GM12878 (cell line): ENCODE measurements around the gene APEX1. TPM values are rescaled to one million over a fixed set of nuclear protein-coding genes. Genes with fewer than 3 reads are reported as not detected.

Experiments used
- ATAC-seq: fragments of 200-7000 bp; cut with Tn5 transposase; 3 replicates; pipeline ENCODE4 v1.9.1; 2020; ENCODE audit warnings: mild to moderate bottlenecking, moderate library complexity
- BruUV-seq: library from RNA; stranded (reverse); fragments of 400-500 nt; replicated peaks from 2 replicates; lab custom pipeline; 2021; lab: Mats Ljungman, UMichigan
- CTCF ChIA-PET: fragments of 300-600 bp; sonication (Branson Sonifier 250); formaldehyde crosslinking; extraction: SDS; loops from one replicate; lab custom pipeline; 2021; ENCODE audit warnings: inconsistent platforms; lab: Yijun Ruan, JAX
- POLR2A ChIA-PET: fragments of 350-600 bp; formaldehyde crosslinking; extraction: SDS; loops from one replicate; lab custom pipeline; 2021; ENCODE audit warnings: inconsistent platforms; lab: Charles Lee
- RAD21 ChIA-PET: fragments of 300-600 bp; sonication (Branson Sonifier 250); formaldehyde crosslinking; loops from one replicate; lab custom pipeline; 2023; ENCODE audit warnings: antibody characterized with exemption; ENCODE audit not compliant: unreplicated experiment; lab: Charles Lee
- SMC1A ChIA-PET: fragments of 300-600 bp; sonication (Branson Sonifier 250); formaldehyde crosslinking; loops from one replicate; lab custom pipeline; 2023; ENCODE audit not compliant: unreplicated experiment, uncharacterized antibody; lab: Charles Lee
- DNase-seq: peaks from one replicate; pipeline ENCODE4 v3.0.0-alpha.2; 2011; ENCODE audit warnings: low read depth, low spot score
- FAIRE-seq: peaks from 3 replicates; lab custom pipeline; 2011; peaks lifted over from hg19 to GRCh38; lab: Jason Lieb, UNC
- H2AFZ ChIP-seq: 2 replicates; pipeline ENCODE4 v1.6.0; 2011; ENCODE audit warnings: low read depth, low read length, control low read depth; ENCODE audit not compliant: control insufficient read depth
- H3K27ac ChIP-seq: 2 replicates; pipeline ENCODE4 v1.5.1; 2011; ENCODE audit warnings: control low read depth; ENCODE audit not compliant: control insufficient read depth, insufficient read depth
- H3K27me3 ChIP-seq, 2 experiments: replicated peaks in 1 of 2; 2 replicates each; pipeline versions ENCODE4 v1.6.0 to v1.6.1; 2011; ENCODE audit warnings: low read length in 1 of 2; ENCODE audit not compliant: control insufficient read depth in 2 of 2, insufficient read depth in 2 of 2
- H3K36me3 ChIP-seq, 2 experiments: 2 replicates each; pipeline ENCODE4 v1.5.1; 2011; ENCODE audit warnings: low read length in 1 of 2; ENCODE audit not compliant: control insufficient read depth in 2 of 2, insufficient read depth in 2 of 2
- H3K4me1 ChIP-seq: 2 replicates; pipeline ENCODE4 v1.6.1; 2011; ENCODE audit warnings: mild to moderate bottlenecking, low read length, moderate library complexity, mixed read lengths; ENCODE audit not compliant: control insufficient read depth, insufficient read depth
- H3K4me2 ChIP-seq: 2 replicates; pipeline ENCODE4 v1.6.0; 2011; ENCODE audit warnings: control low read depth; ENCODE audit not compliant: control insufficient read depth, insufficient read depth
- H3K4me3 ChIP-seq: fragments of 200-600 bp; sonication (generic); 2 replicates; pipeline ENCODE4 v1.5.1; 2016
- H3K79me2 ChIP-seq: 2 replicates; pipeline ENCODE4 v1.6.0; 2011; ENCODE audit warnings: low read length; ENCODE audit not compliant: control insufficient read depth, insufficient read depth
- H3K9ac ChIP-seq: 2 replicates; pipeline ENCODE4 v1.8.0; 2011; ENCODE audit warnings: low read length, control low read depth, mixed read lengths; ENCODE audit not compliant: control insufficient read depth, insufficient read depth
- H3K9me3 ChIP-seq: replicated peaks from 3 replicates; pipeline ENCODE4 v1.5.1; 2011; ENCODE audit warnings: mild to moderate bottlenecking, low read length; ENCODE audit not compliant: control insufficient read depth, insufficient read depth
- H4K20me1 ChIP-seq: 2 replicates; pipeline ENCODE4 v1.6.0; 2011; ENCODE audit not compliant: control insufficient read depth, insufficient read depth
- BACH1 ChIP-seq: fragments of 450-650 bp; IDR thresholded peaks from 2 replicates; pipeline ENCODE4 v1.6.1; 2017; ENCODE audit warnings: mild to moderate bottlenecking, borderline replicate concordance
- CBX3 ChIP-seq: fragments of 200-600 bp; sonication (generic); IDR thresholded peaks from 2 replicates; pipeline ENCODE4 v1.6.1; 2016; ENCODE audit warnings: low read depth, borderline replicate concordance
- CHD4 ChIP-seq: fragments of 200-600 bp; sonication (generic); IDR thresholded peaks from 2 replicates; pipeline ENCODE4 v1.6.1; 2016; ENCODE audit warnings: mild to moderate bottlenecking
- CTCF ChIP-seq, 3 experiments: IDR thresholded peaks in 2 of 3; conservative IDR thresholded peaks in 1 of 3; 2 replicates each; pipeline ENCODE4 v1.5.1; 2011; ENCODE audit warnings: low read depth in 3 of 3, low read length in 3 of 3, mild to moderate bottlenecking in 3 of 3, control low read depth in 2 of 3, moderate library complexity in 2 of 3, inconsistent platforms in 1 of 3, mixed read lengths in 1 of 3; ENCODE audit not compliant: control insufficient read depth in 2 of 3, insufficient read depth in 1 of 3; ENCODE audit errors: extremely low read depth in 1 of 3
- HDAC2 ChIP-seq: fragments of 200-600 bp; sonication (generic); IDR thresholded peaks from 2 replicates; pipeline ENCODE4 v1.6.1; 2017
- JUND ChIP-seq: IDR thresholded peaks from 2 replicates; pipeline ENCODE4 v1.6.1; 2012; ENCODE audit warnings: low read depth, mild to moderate bottlenecking, low read length, improper control_type of control experiment, moderate library complexity
- MTA3 ChIP-seq: IDR thresholded peaks from 2 replicates; pipeline ENCODE4 v1.6.1; 2012; ENCODE audit warnings: low read length, inconsistent platforms, borderline replicate concordance
- MYB ChIP-seq: fragments of 150-350 bp; IDR thresholded peaks from 2 replicates; pipeline ENCODE4 v1.6.1; 2014; ENCODE audit warnings: mild to moderate bottlenecking, low read depth, low read length, borderline replicate concordance
- NBN ChIP-seq: fragments of 450-650 bp; IDR thresholded peaks from 2 replicates; pipeline ENCODE4 v1.6.1; 2016
- PAX8 ChIP-seq: fragments of 450-650 bp; IDR thresholded peaks from 2 replicates; pipeline ENCODE4 v1.6.1; 2017; ENCODE audit warnings: mild to moderate bottlenecking, moderate library complexity
- POLR2A ChIP-seq: IDR thresholded peaks from 2 replicates; pipeline ENCODE4 v1.6.1; 2011; ENCODE audit warnings: low read depth, mild to moderate bottlenecking, low read length
- POLR2AphosphoS2 ChIP-seq: IDR thresholded peaks from 2 replicates; pipeline ENCODE4 v1.6.1; 2011; ENCODE audit warnings: low read depth, mild to moderate bottlenecking, low read length, improper control_type of control experiment, moderate library complexity
- RAD51 ChIP-seq: fragments of 450-650 bp; IDR thresholded peaks from 2 replicates; pipeline ENCODE4 v1.6.1; 2016; ENCODE audit warnings: moderate library complexity, mild to moderate bottlenecking, inconsistent platforms
- RELA ChIP-seq: fragments of 450-650 bp; IDR thresholded peaks from 2 replicates; pipeline ENCODE4 v1.8.0; 2014; ENCODE audit warnings: borderline replicate concordance; ENCODE audit not compliant: partially characterized antibody
- RUNX3 ChIP-seq: IDR thresholded peaks from 2 replicates; pipeline ENCODE4 v1.6.1; 2012; ENCODE audit warnings: low read length, inconsistent platforms
- YY1 ChIP-seq: IDR thresholded peaks from 2 replicates; pipeline ENCODE4 v1.6.1; 2011; ENCODE audit warnings: low read depth, mild to moderate bottlenecking, low read length
- ZBED1 ChIP-seq: IDR thresholded peaks from 2 replicates; pipeline ENCODE4 v1.6.1; 2016; ENCODE audit warnings: borderline replicate concordance
- WGBS: methylation state at CpG from one replicate; pipeline ENCODE4 v1.1.6; 2016; ENCODE audit warnings: low lambda C conversion rate; ENCODE audit not compliant: insufficient replicate concordance, insufficient coverage; ENCODE audit errors: missing lambda C conversion rate; 5-methylcytosine and 5-hydroxymethylcytosine counted together
- in situ Hi-C: fragments of 300-500 bp; cut with MboI; formaldehyde crosslinking; loops from 9 replicates; pipeline ENCODE4 v1.14.3; 2018; ENCODE audit warnings: mixed read lengths
- intact Hi-C: fragments of 100-400 bp; cut with micrococcal nuclease; formaldehyde crosslinking; loops from one replicate; pipeline ENCODE4 v1.14.2; 2022; ENCODE audit not compliant: unreplicated experiment
- polyA plus RNA-seq, 11 experiments: library from polyadenylated mRNA; depleted of rRNA in 4 of 11; unstranded in 6 of 11; stranded (reverse) in 5 of 11; fragments of >200 nt; fragmentation: Nextera tagmentation in 4 of 11; fragmentation: Illumina TruSeq in 1 of 11; extraction: Ambion mirVana in 4 of 11; extraction: Trizol in 1 of 11; gene quantifications; 1 replicate in 1 of 11; 2 replicates in 10 of 11; pipeline versions ENCODE4 v1.2.1 to v1.2.3, GENCODE V29; 2011 to 2016; ENCODE audit warnings: inconsistent platforms in 2 of 11, missing spikeins in 2 of 11, low read depth in 1 of 11
- total RNA-seq, 4 experiments: library from RNA; depleted of rRNA in 3 of 4; stranded (reverse); fragments of >200 nt in 3 of 4; fragmentation: Illumina TruSeq in 1 of 4; extraction: Trizol in 1 of 4; gene quantifications; 2 replicates each; pipeline versions ENCODE4 v1.2.1 to v1.2.3, GENCODE V29; 2013 to 2021
- TF ChIP-seq, protein P1 (sequence below): fragments of 450-650 bp; IDR thresholded peaks from 2 replicates; pipeline ENCODE4 v1.6.1; 2016; ENCODE audit warnings: mild to moderate bottlenecking

APEX1 gene
- total and polyA plus RNA-seq, 10 of the 15 experiments (the other 5 are each of a cell fraction or from before 2014, with no cell fraction given) = 115 to 407 (median 300) TPM

DNA sequence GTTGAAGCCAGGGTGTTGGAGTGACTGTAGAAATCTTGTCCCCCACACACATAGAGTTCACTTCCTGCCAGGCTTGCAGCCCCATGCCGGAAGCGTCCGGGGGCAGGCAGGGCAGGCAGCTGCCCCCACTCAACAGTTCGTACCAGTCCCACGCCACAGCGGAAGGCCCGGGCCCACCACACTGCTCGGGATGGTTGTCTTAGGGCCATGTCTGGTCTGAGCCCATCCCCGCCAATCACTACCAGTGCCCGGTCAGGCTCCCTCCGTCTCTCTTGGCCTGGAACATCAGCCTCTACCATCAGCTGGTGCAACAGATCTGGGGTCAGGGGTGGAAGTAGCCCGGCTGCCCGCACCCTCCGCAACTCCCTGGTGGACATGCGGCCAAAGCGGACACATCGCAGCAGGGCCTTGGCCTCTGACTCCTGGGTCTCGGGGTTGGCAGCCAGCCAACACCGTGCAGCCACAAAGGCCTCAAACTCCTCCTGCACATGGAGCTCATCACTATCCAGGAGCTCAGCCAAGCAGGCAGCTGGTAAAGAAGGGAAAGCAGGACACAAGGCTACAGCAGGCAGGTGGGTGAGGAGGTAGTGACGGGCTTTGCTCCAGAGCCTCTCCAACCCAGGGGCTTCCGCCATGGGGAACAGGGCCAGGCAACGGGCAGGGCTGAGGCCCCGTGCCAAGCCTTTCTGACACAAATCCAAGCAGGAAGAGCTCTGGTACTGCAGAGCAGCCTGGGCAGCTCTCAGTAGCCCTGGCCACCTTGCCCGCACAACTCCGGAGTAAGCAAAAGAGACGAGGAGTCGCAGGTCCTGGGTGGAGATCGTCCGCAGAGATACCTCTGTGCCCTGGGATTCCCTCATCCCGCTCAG is 25.0 kb upstream of the APEX1 start:
- ChIA-PET CTCF (interaction anchor here (8.6 kb wide), 1 partner anchor 15 kb away, joined by 70 read pairs; no protein-coding TSS in a partner anchor), RAD21 (interaction anchor here (1.9 kb wide), 1 partner anchor 15 kb away, joined by 5 read pairs; no protein-coding TSS in a partner anchor), POLR2A (interaction anchor here (0.6 kb wide), 1 partner anchor 376 kb away, joined by 3 read pairs; no protein-coding TSS in a partner anchor)
- in situ Hi-C loops (no loop called here), intact Hi-C loops (loop anchor here (2.0 kb wide), 1 partner anchor 25 kb away; the partner anchor contains the start of genes APEX1 and OSGEP)
- Histone ChIP-seq H3K4me2 (no peak overlapping the region), H3K36me3 (no peaks in the 10 kb centered on the region), H3K4me3 (no peak overlapping the region), H3K9me3 (no peaks in the 10 kb centered on the region), H3K4me1 (peaks cover 18% of the 10 kb centered on the region), H2AFZ (no peak overlapping the region), H3K9ac (no peak overlapping the region)
- WGBS = 93% methylated on average over 30 of the region's 30 CpGs
- FAIRE-seq (no peak), DNase-seq (no peak), ATAC-seq (no peak)
- TF ChIP-seq CBX3 (no peak), YY1 (no peak), RELA (no peak), CHD4 (no peak), HDAC2 (no peak), RUNX3 (no peak), RAD51 (no peak), MYB (no peak), CTCF (IDR thresholded peaks at IDR 0.05 in 2 of 3, conservative IDR thresholded peaks at IDR 0.05 in 1 of 3; ENCODE audit: control insufficient read depth in 2 of 3, extremely low read depth in 1 of 3, insufficient read depth in 1 of 3, low read depth in 3 of 3, low read length in 3 of 3) (no peak), PAX8 (no peak), NBN (no peak), JUND (no peak), BACH1 (no peak), MTA3 (no peak), POLR2AphosphoS2 (no peak), POLR2A (no peak), ZBED1 (no peak)
- TF ChIP-seq, protein P1, sequence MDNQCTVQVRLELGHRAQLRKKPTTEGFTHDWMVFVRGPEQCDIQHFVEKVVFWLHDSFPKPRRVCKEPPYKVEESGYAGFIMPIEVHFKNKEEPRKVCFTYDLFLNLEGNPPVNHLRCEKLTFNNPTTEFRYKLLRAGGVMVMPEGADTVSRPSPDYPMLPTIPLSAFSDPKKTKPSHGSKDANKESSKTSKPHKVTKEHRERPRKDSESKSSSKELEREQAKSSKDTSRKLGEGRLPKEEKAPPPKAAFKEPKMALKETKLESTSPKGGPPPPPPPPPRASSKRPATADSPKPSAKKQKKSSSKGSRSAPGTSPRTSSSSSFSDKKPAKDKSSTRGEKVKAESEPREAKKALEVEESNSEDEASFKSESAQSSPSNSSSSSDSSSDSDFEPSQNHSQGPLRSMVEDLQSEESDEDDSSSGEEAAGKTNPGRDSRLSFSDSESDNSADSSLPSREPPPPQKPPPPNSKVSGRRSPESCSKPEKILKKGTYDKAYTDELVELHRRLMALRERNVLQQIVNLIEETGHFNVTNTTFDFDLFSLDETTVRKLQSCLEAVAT = no peak
- TF ChIP-seq, all 136 proteins: peak for 0
- H4K20me1 ChIP-seq = no peaks in the 10 kb centered on the region
- SMC1A ChIA-PET = interaction anchor here (1.5 kb wide), 1 partner anchor 32 kb away, joined by 5 read pairs; the partner anchor contains the start of gene PIP4P1
- BruUV-seq = no TSS peak
- no peak overlapping the region for H3K27ac ChIP-seq
- no peaks in the 10 kb centered on the region for H3K79me2 ChIP-seq
- H3K27me3 ChIP-seq = no peaks in the 10 kb centered on the region
